ENCODE measurements around the gene INTS14. TPM values are rescaled to one million over a fixed set of nuclear protein-coding genes. Genes with fewer than 3 reads are reported as not detected.

The INTS14 gene
- total RNA-seq, 2 donors from 2014 or later: 15.3 to 19.7 TPM

DNA sequence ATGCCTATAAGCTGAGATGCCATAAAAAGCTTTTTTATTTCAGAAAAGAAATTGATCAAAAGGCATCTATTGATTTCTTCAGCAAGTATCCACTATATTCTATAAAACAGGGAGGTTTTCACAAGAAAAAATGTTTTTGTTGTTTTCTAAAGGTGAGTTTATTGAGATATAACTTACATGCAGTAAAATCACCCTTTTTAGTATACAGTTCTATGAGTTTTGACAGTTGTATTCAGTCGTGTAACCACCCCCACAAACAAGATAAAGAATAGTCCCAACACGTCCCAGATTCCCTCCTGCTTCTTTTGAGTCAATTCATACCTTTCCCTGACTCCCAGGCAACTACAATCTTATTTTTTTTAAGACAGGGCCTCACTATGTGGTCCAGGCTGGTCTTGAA, 7.8 kb downstream of the INTS14 start:
- no peak for TF ChIP-seq CTCF (IDR thresholded peaks at IDR 0.05)
- Histone ChIP-seq H3K27ac (no peak overlapping the region), H3K4me3 (no peak overlapping the region), H3K4me1 (no peaks in the 10 kb centered on the region), H3K27me3 (no peaks in the 10 kb centered on the region), H3K9me3 (no peaks in the 10 kb centered on the region), H3K36me3 (peaks cover 54% of the 10 kb centered on the region)
- DNase-seq (ENCODE audit: low spot score): no peak

DNA sequence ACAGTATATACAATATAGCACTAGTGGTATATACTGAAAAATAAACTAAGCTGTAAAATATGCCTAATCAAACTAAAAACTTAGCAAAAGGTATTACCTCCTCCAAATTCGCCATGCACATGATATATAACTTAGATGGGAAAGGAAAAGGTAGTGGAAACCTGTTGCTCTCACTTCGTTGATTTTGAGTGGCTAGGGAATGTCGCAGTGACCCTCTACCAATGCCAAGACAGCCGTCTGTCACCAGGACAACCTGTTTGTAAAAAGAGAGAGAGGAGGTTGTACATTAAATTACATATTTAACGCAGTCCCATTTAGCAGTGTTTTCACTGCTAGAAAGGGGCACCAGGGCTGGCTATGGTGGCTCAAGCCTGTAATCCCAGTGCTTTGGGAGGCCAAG, 11.3 kb downstream of the INTS14 start:
- no peak for DNase-seq (ENCODE audit: low spot score)
- Histone ChIP-seq H3K4me1 (no peaks in the 10 kb centered on the region), H3K4me3 (no peak overlapping the region), H3K9me3 (no peaks in the 10 kb centered on the region), H3K36me3 (peaks cover 79% of the 10 kb centered on the region), H3K27ac (no peak overlapping the region), H3K27me3 (no peaks in the 10 kb centered on the region)
- no peak for TF ChIP-seq CTCF (IDR thresholded peaks at IDR 0.05)

DNA sequence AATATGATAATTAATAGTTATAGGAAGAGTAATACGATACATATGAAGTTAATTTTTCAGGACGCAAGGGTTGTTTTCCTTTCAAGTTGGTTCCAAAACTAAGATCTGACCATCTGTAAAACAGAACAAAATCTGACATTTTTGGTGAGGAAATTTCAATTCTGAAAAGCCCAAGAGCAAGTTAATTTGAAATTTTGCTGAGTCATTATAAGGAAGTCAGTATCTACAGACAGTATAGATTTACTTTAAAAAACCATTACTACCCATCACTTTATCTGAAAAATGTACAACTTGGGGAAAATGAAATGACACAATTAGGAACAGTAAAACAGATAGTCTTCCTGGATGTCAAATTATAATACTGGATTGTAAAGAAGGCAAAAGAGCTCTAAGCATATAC, 12.5 kb downstream of the INTS14 start:
- Histone ChIP-seq H3K4me1 (no peaks in the 10 kb centered on the region), H3K36me3 (peaks cover 83% of the 10 kb centered on the region)

GRCh38 chr15:65595960-65596359, 15.0 kb downstream of the INTS14 start:
- Histone ChIP-seq H3K36me3 (peaks cover 89% of the 10 kb centered on the region), H3K4me3 (no peak overlapping the region), H3K4me1 (no peaks in the 10 kb centered on the region), H3K27me3 (no peaks in the 10 kb centered on the region), H3K9me3 (no peaks in the 10 kb centered on the region), H3K27ac (no peak overlapping the region)
- DNase-seq (ENCODE audit: low spot score): no peak
- TF ChIP-seq CTCF (IDR thresholded peaks at IDR 0.05): no peak

More for the DNA sequence above, 12.5 kb downstream of the INTS14 start:
- no peak for TF ChIP-seq CTCF (IDR thresholded peaks at IDR 0.05)
- H3K27ac ChIP-seq: no peak overlapping the region
- DNase-seq (ENCODE audit: low spot score): no peak
- no peak overlapping the region for H3K4me3 ChIP-seq
- no peaks in the 10 kb centered on the region for H3K9me3 ChIP-seq
- H3K27me3 ChIP-seq: no peaks in the 10 kb centered on the region

- Histone ChIP-seq H3K4me1 (no peaks in the 10 kb centered on the region), H3K36me3 (peaks cover 64% of the 10 kb centered on the region), H3K27ac (no peak overlapping the region), H3K27me3 (no peaks in the 10 kb centered on the region), H3K4me3 (no peak overlapping the region), H3K9me3 (no peaks in the 10 kb centered on the region)
- no peak for TF ChIP-seq CTCF (IDR thresholded peaks at IDR 0.05)
- no peak for DNase-seq (ENCODE audit: low spot score)
Observed at GRCh38 chr15:65587094-65587493, 23.8 kb downstream of the INTS14 start.

GRCh38 chr15:65584241-65584640, 26.7 kb downstream of the INTS14 start:
- no peaks in the 10 kb centered on the region for H3K27me3 ChIP-seq
- peaks cover 70% of the 10 kb centered on the region for H3K36me3 ChIP-seq
- H3K27ac ChIP-seq: no peak overlapping the region
- no peaks in the 10 kb centered on the region for H3K4me1 ChIP-seq
- H3K9me3 ChIP-seq: no peaks in the 10 kb centered on the region
- no peak for TF ChIP-seq CTCF (IDR thresholded peaks at IDR 0.05)
- H3K4me3 ChIP-seq: no peak overlapping the region
- DNase-seq (ENCODE audit: low spot score): no peak

Data from right atrium auricular region (tissue), 2 donors.